AG10803 (cell line): ENCODE measurements around the gene ARRDC3.

Source experiments
- DNase-seq: peaks from one replicate; pipeline ENCODE4 v3.0.0; 2010; ENCODE audit warnings: low read depth
- H3K4me3 ChIP-seq: 2 replicates; pipeline ENCODE4 v1.5.1; 2011; ENCODE audit warnings: mild to moderate bottlenecking, low read length, control low read depth
- CTCF ChIP-seq: conservative IDR thresholded peaks from 2 replicates; pipeline ENCODE4 v1.5.1; 2011; ENCODE audit warnings: mild to moderate bottlenecking, low read length, control low read depth, inconsistent platforms

ARRDC3 gene

DNA sequence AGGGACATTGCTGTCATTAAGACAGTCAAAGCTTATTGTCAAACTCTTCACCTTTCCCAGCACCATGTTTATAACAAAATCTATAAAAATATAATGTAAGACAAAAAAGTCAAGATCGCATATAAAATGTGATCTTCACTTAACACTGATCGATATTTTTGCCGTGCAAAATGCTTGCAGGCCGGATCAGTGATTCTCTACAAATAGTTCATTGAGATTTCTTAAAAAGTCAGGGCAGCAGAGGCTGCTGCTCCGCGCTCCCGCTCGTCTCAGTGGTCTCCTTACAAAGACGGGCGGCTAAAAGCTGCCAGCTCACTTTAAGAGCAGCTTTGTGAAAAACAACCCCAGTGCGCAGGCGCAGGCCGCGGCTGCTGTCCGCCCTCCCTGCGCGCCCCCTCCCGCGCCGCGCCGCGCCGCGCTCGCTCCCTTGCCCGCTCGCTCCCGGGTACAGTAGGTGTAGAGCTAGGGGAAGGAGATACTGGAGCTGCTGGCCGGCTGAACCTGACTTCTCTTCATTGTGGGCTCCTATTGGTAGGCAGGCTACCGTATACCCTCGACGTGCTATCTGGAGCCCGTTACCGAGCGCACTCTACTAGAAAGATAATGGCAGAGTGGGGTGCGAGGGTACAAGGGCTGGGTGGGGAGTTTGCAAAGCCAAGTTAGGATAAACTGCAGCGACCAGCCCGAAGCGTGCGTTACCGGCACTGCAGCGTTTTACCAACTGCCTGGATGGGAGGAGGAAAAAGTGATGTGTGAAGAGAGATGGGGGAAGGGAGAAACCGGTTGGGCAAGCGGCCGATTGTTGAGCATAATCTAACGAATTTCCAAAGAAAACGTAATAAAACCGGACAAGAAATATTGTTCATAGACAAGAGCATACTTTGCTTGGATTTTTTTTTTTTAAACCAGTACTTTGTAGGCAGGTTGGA, at the start of gene ARRDC3:
Gene ARRDC3 (minus strand): TSS at position 291 of the 929 bp plus-strand sequence. CDS start 225 bp downstream, at position 66.
- no peak for TF ChIP-seq CTCF
- DNase-seq = peak; percentile 95
- peak within 1 kb of the TSS; percentile 81 for H3K4me3 ChIP-seq

GRCh38 chr5:91430949-91431348, 47.8 kb upstream of the ARRDC3 start:
- no peak for DNase-seq
- H3K4me3 ChIP-seq = no peak overlapping the region
- no peak for TF ChIP-seq CTCF

DNA sequence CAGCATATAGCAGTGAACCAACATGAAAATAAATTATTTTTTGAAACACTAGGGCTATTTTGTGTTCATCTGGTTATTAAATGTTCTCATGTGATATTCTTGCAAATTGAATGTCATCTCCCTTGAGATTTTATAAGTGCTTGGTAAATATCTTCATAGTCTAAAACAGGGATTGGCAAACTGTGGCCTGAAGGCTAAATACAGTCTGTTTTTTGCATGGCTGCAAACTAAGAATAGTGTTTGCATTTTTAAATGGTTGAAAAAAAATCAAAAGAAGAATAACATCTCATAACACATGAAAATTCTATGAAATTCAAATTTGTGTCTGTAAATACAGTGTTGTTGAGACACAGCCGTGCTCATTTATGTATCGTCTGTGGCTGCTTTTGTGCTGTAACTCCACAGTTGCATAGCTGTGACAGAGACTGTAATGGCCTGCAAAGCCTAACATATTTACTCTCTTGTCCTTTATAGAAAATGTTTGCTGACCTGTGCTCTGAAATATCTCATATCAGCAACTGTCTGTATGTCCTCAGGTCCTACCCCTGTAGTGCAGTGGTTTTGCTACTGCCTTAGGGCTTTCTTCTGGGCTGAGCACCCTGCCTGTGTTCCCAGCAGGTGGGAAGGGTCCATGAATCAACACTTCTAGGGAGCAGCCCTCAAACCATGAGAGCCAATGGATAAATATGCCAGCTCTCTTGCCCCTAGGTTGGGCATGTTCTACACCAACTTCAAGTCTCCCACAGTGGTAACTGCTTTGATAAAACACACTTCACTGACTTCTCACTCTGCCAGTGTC, 41.7 kb upstream of the ARRDC3 start:
- no peak for DNase-seq
- H3K4me3 ChIP-seq = no peak overlapping the region
- TF ChIP-seq CTCF = no peak

- no peak for DNase-seq
- TF ChIP-seq CTCF = no peak
- H3K4me3 ChIP-seq = no peak overlapping the region
Measured at GRCh38 chr5:91423871-91424270, 40.8 kb upstream of the ARRDC3 start.

DNA sequence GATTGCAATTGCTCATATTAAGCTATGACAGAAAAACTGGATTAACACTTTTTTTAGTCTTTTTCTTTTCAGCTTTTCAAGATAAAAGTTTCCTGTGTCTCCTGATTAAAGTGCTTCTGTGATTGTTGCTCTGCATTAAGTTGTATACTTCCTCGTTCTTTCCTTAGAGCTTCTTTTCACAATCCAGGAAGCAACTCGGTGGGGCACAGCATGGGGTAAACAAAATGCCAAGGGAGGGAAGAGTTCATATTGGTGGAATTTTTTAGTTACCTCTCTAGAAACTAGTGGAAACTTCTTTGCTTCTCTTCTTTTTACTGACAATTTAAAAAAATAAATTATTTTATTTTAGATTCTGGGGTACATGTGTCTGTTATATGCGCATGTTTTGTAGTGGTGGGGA, 37.8 kb upstream of the ARRDC3 start:
- no peak for DNase-seq

More for the DNA sequence above, 37.8 kb upstream of the ARRDC3 start:
- no peak for TF ChIP-seq CTCF
- no peak overlapping the region for H3K4me3 ChIP-seq
